Fibroblast of the aortic adventitia (primary cell): ENCODE measurements around the gene DDX60. TPM values are rescaled to one million over a fixed set of nuclear protein-coding genes. Genes with fewer than 3 reads are reported as not detected.

ENCODE experiments used
- DNase-seq: peaks from one replicate; pipeline ENCODE4 v3.0.0-alpha.2; 2010; ENCODE audit warnings: low read depth
- H3K4me3 ChIP-seq: 2 replicates; pipeline ENCODE4 v1.5.1; 2011; ENCODE audit warnings: low read depth, mild to moderate bottlenecking, control low read depth, low read length, moderate library complexity
- CTCF ChIP-seq: IDR thresholded peaks from 2 replicates; pipeline ENCODE4 v1.5.1; 2011; ENCODE audit warnings: mild to moderate bottlenecking, low read length, control low read depth, inconsistent platforms; ENCODE audit not compliant: insufficient read depth
- total RNA-seq: library from RNA; depleted of rRNA; stranded (reverse); fragments of >200 nt; gene quantifications from 2 replicates; pipeline ENCODE4 v1.2.3, GENCODE V29; 2012; ENCODE audit warnings: low replicate concordance

DDX60 gene
- 24.8 and 49.0 TPM in 2 replicates for total RNA-seq

- DNase-seq: peak; percentile 81
- peak; percentile 68 for TF ChIP-seq CTCF
- H3K4me3 ChIP-seq: peak within 1 kb of the TSS; percentile 84
Measured at GRCh38 chr4:168318266-168318895, at the start of gene DDX60. Gene DDX60 (minus strand): TSS chr4:168318752. CDS start chr4:168311259, 7,493 bp downstream.

GRCh38 chr4:168367065-168367464, 48.5 kb upstream of the DDX60 start:
- no peak for DNase-seq
- H3K4me3 ChIP-seq: no peak overlapping the region
- TF ChIP-seq CTCF: no peak

- H3K4me3 ChIP-seq: no peak overlapping the region
- no peak for TF ChIP-seq CTCF
- no peak for DNase-seq
Measured at GRCh38 chr4:168362025-168362401, 43.5 kb upstream of the DDX60 start.

GRCh38 chr4:168361365-168362024, 42.9 kb upstream of the DDX60 start:
- H3K4me3 ChIP-seq: no peak overlapping the region
- no peak for TF ChIP-seq CTCF
- no peak for DNase-seq

- no peak overlapping the region for H3K4me3 ChIP-seq
- TF ChIP-seq CTCF: no peak
- DNase-seq: no peak
Measured at GRCh38 chr4:168360271-168360670, 41.7 kb upstream of the DDX60 start.

GRCh38 chr4:168357941-168358340, 39.4 kb upstream of the DDX60 start:
- no peak for DNase-seq
- TF ChIP-seq CTCF: no peak

More at GRCh38 chr4:168357941-168358340, 39.4 kb upstream of the DDX60 start:
- H3K4me3 ChIP-seq: no peak overlapping the region
